ENCODE measurements around the gene CACNG1.

The CACNG1 gene

DNA sequence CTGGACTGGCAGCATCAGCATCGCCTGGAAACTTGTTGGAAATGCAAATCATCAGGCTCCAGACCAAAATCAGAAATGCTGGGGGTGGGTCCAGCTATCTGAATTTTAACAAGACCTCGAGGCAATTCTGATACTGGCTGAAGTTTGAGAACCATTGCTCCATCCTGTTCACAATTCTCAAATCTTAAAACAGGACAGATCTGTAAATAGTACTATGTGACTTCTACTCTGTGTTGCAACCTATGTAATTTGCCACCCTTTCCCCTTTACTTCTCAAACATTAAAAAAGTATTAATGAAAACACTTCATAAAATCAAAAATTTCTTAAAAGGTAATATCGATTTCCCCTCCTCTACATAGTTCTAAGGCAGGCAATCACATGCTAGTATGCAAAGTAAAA is 28.5 kb downstream of the CACNG1 start:
- TF ChIP-seq, protein P1, sequence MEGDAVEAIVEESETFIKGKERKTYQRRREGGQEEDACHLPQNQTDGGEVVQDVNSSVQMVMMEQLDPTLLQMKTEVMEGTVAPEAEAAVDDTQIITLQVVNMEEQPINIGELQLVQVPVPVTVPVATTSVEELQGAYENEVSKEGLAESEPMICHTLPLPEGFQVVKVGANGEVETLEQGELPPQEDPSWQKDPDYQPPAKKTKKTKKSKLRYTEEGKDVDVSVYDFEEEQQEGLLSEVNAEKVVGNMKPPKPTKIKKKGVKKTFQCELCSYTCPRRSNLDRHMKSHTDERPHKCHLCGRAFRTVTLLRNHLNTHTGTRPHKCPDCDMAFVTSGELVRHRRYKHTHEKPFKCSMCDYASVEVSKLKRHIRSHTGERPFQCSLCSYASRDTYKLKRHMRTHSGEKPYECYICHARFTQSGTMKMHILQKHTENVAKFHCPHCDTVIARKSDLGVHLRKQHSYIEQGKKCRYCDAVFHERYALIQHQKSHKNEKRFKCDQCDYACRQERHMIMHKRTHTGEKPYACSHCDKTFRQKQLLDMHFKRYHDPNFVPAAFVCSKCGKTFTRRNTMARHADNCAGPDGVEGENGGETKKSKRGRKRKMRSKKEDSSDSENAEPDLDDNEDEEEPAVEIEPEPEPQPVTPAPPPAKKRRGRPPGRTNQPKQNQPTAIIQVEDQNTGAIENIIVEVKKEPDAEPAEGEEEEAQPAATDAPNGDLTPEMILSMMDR (IDR thresholded peaks at IDR 0.05; ENCODE audit: insufficient read depth, low read depth, low read length, missing control alignments), result no peak
- no peak for DNase-seq (ENCODE audit: low read depth)

DNA sequence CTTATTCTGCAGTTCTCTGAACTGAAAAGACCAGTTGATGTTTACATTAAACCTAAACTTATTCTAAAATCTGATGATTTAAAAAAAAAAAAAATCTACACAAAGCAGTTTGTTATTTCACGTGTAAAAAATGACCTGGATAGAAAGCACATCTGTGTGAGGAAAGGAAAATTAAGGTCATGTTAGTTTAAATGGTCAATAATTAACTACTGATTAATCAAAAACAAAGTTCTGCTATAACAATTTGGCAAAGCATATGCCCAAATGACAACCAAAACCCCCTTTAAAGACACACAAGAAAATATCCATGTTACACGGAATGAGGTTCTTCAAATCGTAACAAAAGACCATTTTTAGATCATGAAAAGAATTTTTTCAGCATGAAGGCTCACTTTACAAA is 30.4 kb downstream of the CACNG1 start:
- no peak overlapping the region for H3K4me3 ChIP-seq (ENCODE audit: low read length)
- DNase-seq (ENCODE audit: low read depth), result no peak
- TF ChIP-seq, protein P1 (IDR thresholded peaks at IDR 0.05; ENCODE audit: insufficient read depth, low read depth, low read length, missing control alignments), result no peak

More for the DNA sequence above, 28.5 kb downstream of the CACNG1 start:
- H3K4me3 ChIP-seq (ENCODE audit: low read length), result no peak overlapping the region

DNA sequence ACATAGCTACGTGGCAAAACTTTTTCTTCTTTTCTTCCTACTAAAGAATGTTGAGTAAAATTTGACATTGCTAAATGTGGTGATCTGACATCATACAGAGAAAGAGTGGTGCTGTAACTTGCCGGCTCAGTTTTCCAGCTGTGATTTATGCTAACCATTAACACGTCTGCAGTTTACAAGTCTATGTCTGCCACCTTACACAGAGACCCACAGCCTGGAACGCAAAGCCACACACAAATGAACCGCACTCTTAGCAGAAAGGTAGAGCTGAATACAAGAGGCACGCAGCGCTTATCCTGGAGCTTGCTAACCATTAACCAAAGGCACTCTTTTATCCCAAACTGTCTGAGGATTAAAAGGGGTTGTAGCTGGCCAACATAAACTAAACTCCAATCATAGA is 31.9 kb downstream of the CACNG1 start:
- TF ChIP-seq, protein P1 (IDR thresholded peaks at IDR 0.05; ENCODE audit: insufficient read depth, low read depth, low read length, missing control alignments), result no peak
- H3K4me3 ChIP-seq (ENCODE audit: low read length), result no peak overlapping the region
- no peak for DNase-seq (ENCODE audit: low read depth)

DNA sequence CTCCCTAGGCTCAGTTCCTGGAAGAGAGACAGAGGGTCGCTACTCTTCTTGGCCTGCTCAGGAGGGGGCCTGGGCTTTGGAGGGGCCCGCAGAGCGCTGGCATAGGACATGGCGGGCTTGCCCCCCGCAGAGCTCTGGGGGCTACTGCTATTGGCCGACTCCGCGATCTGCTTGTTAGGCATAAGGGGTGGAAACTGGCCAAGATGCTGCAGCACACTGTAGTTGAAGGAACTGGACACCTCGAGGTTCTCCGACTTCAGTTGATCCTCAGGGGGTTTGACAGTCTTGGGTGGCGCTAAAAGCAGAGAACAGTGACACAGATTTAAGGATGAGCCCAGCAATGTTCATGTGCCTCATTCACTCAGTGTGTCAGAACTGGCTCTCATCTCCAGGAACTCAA is 33.9 kb downstream of the CACNG1 start:
- no peak overlapping the region for H3K4me3 ChIP-seq (ENCODE audit: low read length)
- no peak for DNase-seq (ENCODE audit: low read depth)
- TF ChIP-seq, protein P1 (IDR thresholded peaks at IDR 0.05; ENCODE audit: insufficient read depth, low read depth, low read length, missing control alignments), result no peak

DNA sequence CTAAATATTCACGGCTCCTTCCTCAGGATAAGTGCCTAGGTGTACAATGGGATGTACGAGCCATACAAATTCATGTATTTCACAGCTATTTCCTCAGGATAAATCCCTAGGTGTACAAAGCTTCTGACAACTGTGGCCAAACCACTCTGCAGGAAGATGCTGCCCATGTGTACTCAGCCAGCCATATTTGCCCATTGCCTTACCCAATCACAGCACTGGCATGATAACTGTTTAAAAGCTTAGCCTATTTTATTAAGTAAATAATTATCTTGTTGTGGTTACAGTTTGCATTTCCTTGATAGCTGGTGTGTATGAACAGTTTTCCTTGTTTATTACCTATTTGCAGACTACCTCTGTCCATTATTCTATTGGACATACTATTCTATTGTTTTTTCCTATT is 35.1 kb downstream of the CACNG1 start:
- TF ChIP-seq, protein P1 (IDR thresholded peaks at IDR 0.05; ENCODE audit: insufficient read depth, low read depth, low read length, missing control alignments), result no peak
- H3K4me3 ChIP-seq (ENCODE audit: low read length), result no peak overlapping the region
- no peak for DNase-seq (ENCODE audit: low read depth)

DNA sequence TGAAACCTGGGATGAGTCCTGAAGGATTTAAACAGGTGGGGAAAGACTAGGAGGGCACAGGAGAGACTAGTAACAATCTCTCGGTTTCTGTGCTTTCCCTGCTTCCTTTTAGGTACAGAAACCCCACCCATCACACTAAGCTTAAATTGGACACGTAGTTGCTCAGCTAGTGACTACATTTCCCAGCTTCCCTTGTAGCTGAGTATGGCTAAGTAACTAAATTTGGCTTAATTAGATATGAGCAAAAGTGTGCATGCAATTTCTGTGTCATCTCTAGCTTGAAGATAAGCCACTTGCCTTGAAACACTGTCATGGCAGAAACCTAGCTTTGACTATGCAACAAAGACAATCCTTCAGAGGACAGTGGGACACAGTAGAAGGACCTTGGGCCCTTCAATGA is 36.5 kb downstream of the CACNG1 start:
- H3K4me3 ChIP-seq (ENCODE audit: low read length), result no peak overlapping the region
- TF ChIP-seq, protein P1 (IDR thresholded peaks at IDR 0.05; ENCODE audit: insufficient read depth, low read depth, low read length, missing control alignments), result no peak
- no peak for DNase-seq (ENCODE audit: low read depth)

DNA sequence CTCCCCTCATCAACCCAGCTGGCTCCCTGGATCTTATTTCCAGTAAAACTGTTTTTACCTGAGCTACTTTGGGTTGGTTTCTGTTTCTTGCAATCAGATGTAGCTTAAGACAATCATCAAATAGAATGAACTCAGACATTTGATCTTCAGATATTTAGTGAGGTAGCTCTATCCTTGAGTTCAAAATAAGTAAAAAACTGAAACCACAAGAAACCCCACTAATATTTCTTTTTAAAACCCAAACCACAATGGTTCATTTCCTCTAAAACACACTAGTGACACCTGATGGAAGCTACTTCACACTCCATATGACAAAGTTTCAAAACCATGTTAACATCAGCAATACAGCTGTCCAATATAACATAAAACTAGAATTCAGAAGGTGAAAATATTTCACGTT is 37.8 kb downstream of the CACNG1 start:
- TF ChIP-seq, protein P1 (IDR thresholded peaks at IDR 0.05; ENCODE audit: insufficient read depth, low read depth, low read length, missing control alignments), result no peak
- no peak for DNase-seq (ENCODE audit: low read depth)
- H3K4me3 ChIP-seq (ENCODE audit: low read length), result no peak overlapping the region
